Suprapubic skin (tissue), 4 donors: ENCODE measurements around the gene CTBS.
A peak's percentile ranks its signal among the peaks of the same experiment; 100 is the strongest.

Source experiments
- EP300 ChIP-seq: sonication (generic); formaldehyde crosslinking; IDR thresholded peaks from one replicate; pipeline ENCODE4 v1.6.1; 2017; ENCODE audit warnings: antibody characterized with exemption
- POLR2A ChIP-seq, 2 donors: fragments of 450-650 bp; IDR thresholded peaks; one replicate each; pipeline ENCODE4 v1.6.1; 2017; ENCODE audit warnings: antibody characterized with exemption in 2 of 2, mild to moderate bottlenecking in 2 of 2, moderate library complexity in 2 of 2
- POLR2AphosphoS5 ChIP-seq, 3 donors: sonication (generic); formaldehyde crosslinking; IDR thresholded peaks; one replicate each; pipeline ENCODE4 v1.6.1; 2017; ENCODE audit warnings: antibody characterized with exemption in 3 of 3
- TF ChIP-seq, protein P1 (sequence below), 2 donors: fragments of 200-600 bp in 1 of 2; fragments of 450-650 bp in 1 of 2; sonication (generic) in 1 of 2; IDR thresholded peaks; one replicate each; pipeline ENCODE4 v1.5.1; 2016 to 2019; ENCODE audit warnings: antibody characterized with exemption in 2 of 2, mild to moderate bottlenecking in 1 of 2, moderate library complexity in 1 of 2

DNA sequence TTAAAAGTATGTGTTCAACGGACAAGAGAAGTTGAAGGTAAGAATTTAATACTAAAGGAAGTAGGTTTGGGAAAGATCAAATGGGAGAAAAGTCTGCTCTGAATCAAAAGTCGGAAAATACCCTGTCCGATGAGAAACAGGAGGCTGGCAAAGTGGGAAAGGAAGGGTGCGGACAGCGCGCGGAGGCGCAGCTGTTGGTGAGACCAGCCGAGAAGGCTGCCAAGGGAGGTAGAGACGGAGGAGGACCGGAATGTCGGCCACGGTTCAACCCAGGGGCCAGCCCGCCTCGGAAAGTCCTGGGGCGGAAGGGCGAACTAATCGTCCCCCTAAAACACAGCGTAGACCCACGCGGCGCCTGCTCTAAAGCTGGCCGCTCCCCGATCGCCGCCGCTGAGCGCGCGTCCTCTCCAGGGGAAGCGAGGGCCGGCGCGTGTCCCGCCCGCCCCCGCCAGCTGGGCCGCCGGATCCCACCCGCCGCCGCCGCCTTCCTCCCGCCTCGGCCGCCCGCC lies 68.7 kb downstream of the CTBS start:
- TF ChIP-seq POLR2A (IDR thresholded peaks at IDR 0.05) (no peak), POLR2AphosphoS5 (IDR thresholded peaks at IDR 0.05) (peak in 2 of 3 donors; percentile 7 to 44), EP300 (no peak)
- TF ChIP-seq, protein P1, sequence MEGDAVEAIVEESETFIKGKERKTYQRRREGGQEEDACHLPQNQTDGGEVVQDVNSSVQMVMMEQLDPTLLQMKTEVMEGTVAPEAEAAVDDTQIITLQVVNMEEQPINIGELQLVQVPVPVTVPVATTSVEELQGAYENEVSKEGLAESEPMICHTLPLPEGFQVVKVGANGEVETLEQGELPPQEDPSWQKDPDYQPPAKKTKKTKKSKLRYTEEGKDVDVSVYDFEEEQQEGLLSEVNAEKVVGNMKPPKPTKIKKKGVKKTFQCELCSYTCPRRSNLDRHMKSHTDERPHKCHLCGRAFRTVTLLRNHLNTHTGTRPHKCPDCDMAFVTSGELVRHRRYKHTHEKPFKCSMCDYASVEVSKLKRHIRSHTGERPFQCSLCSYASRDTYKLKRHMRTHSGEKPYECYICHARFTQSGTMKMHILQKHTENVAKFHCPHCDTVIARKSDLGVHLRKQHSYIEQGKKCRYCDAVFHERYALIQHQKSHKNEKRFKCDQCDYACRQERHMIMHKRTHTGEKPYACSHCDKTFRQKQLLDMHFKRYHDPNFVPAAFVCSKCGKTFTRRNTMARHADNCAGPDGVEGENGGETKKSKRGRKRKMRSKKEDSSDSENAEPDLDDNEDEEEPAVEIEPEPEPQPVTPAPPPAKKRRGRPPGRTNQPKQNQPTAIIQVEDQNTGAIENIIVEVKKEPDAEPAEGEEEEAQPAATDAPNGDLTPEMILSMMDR (IDR thresholded peaks at IDR 0.05), result no peak
